Astrocyte (in vitro differentiated cells and primary cell): ENCODE data around the gene SMTNL2. TPM values are rescaled to one million over a fixed set of nuclear protein-coding genes. Genes with fewer than 3 reads are reported as not detected.
A peak's percentile ranks its signal among the peaks of the same experiment; 100 is the strongest.

Experiments
- DNase-seq: peaks from one replicate; pipeline ENCODE4 v3.0.0-alpha.2; 2010; ENCODE audit warnings: low read depth
- FAIRE-seq: peaks from 2 replicates; lab custom pipeline; 2011; peaks lifted over from hg19 to GRCh38; lab: Jason Lieb, UNC
- H2AFZ ChIP-seq: 2 replicates; pipeline ENCODE4 v1.6.0; 2012; ENCODE audit warnings: low read depth, low read length, inconsistent platforms
- H3K27ac ChIP-seq: 2 replicates; pipeline ENCODE4 v1.5.1; 2011; ENCODE audit warnings: low read depth, low read length, inconsistent platforms
- H3K27me3 ChIP-seq: 2 replicates; pipeline ENCODE4 v1.6.0; 2011; ENCODE audit warnings: low read length, inconsistent platforms; ENCODE audit not compliant: insufficient read depth
- H3K36me3 ChIP-seq: 2 replicates; pipeline ENCODE4 v1.5.1; 2011; ENCODE audit warnings: low read length, inconsistent platforms; ENCODE audit not compliant: insufficient read depth
- H3K4me1 ChIP-seq: 2 replicates; pipeline ENCODE4 v1.5.1; 2011; ENCODE audit warnings: low read length, inconsistent platforms; ENCODE audit not compliant: insufficient read depth
- H3K4me2 ChIP-seq: 2 replicates; pipeline ENCODE4 v1.6.0; 2012; ENCODE audit warnings: low read length, inconsistent platforms
- H3K4me3 ChIP-seq: 2 replicates; pipeline ENCODE4 v1.5.1; 2011; ENCODE audit warnings: low read depth, mild to moderate bottlenecking, low read length, inconsistent platforms; ENCODE audit not compliant: insufficient read depth
- H3K79me2 ChIP-seq: 2 replicates; pipeline ENCODE4 v1.6.0; 2012; ENCODE audit warnings: mild to moderate bottlenecking, low read length, inconsistent platforms; ENCODE audit not compliant: insufficient read depth
- H3K9ac ChIP-seq: 2 replicates; pipeline ENCODE4 v1.6.0; 2012; ENCODE audit warnings: mild to moderate bottlenecking, low read length, inconsistent platforms
- H3K9me3 ChIP-seq: 2 replicates; pipeline ENCODE4 v1.5.1; 2012; ENCODE audit warnings: low read depth, mild to moderate bottlenecking, low read length, inconsistent platforms; ENCODE audit not compliant: insufficient read depth
- H4K20me1 ChIP-seq: 2 replicates; pipeline ENCODE4 v1.6.0; 2012; ENCODE audit warnings: low read length, inconsistent platforms; ENCODE audit not compliant: insufficient read depth
- H3K27ac Mint-ChIP-seq: one replicate; pipeline ENCODE4 v1.8.0; 2021; ENCODE audit warnings: mild to moderate bottlenecking, mixed read lengths; ENCODE audit not compliant: unreplicated experiment
- H3K27me3 Mint-ChIP-seq: one replicate; pipeline ENCODE4 v1.8.0; 2021; ENCODE audit warnings: low read depth, mixed read lengths; ENCODE audit not compliant: unreplicated experiment
- H3K36me3 Mint-ChIP-seq: one replicate; pipeline ENCODE4 v1.8.0; 2021; ENCODE audit warnings: low read depth, mixed read lengths; ENCODE audit not compliant: unreplicated experiment
- H3K4me1 Mint-ChIP-seq: one replicate; pipeline ENCODE4 v1.8.0; 2021; ENCODE audit warnings: low read depth, mixed read lengths; ENCODE audit not compliant: unreplicated experiment
- H3K4me3 Mint-ChIP-seq: one replicate; pipeline ENCODE4 v1.8.0; 2021; ENCODE audit warnings: mild to moderate bottlenecking, moderate library complexity, mixed read lengths; ENCODE audit not compliant: unreplicated experiment
- H3K9me3 Mint-ChIP-seq: one replicate; pipeline ENCODE4 v1.8.0; 2021; ENCODE audit warnings: mild to moderate bottlenecking, mixed read lengths; ENCODE audit not compliant: unreplicated experiment
- EZH2 ChIP-seq: IDR thresholded peaks from 2 replicates; pipeline ENCODE4 v1.6.1; 2012; ENCODE audit warnings: mild to moderate bottlenecking, low read length, inconsistent platforms; ENCODE audit not compliant: insufficient read depth
- total RNA-seq: library from RNA; stranded (reverse); gene quantifications from 2 replicates; pipeline ENCODE4 v1.2.1, GENCODE V29; 2021
- TF ChIP-seq, protein P1 (sequence below): IDR thresholded peaks from 2 replicates; pipeline ENCODE4 v1.5.1; 2011; ENCODE audit warnings: low read depth, mild to moderate bottlenecking, inconsistent platforms, low read length, moderate library complexity; ENCODE audit not compliant: insufficient read depth

SMTNL2 gene
- total RNA-seq, 1 donor from 2014 or later, result 0.18 TPM

GRCh38 chr17:4535667-4536258 is 48.6 kb upstream of the SMTNL2 start:
- H3K27ac Mint-ChIP-seq, result peak overlapping the region; percentile 69
- Histone ChIP-seq H3K9me3 (no peaks in the 10 kb centered on the region), H2AFZ (no peak overlapping the region), H4K20me1 (peaks cover 15% of the 10 kb centered on the region), H3K79me2 (no peaks in the 10 kb centered on the region), H3K36me3 (no peaks in the 10 kb centered on the region), H3K27me3 (no peaks in the 10 kb centered on the region), H3K4me3 (no peak overlapping the region), H3K27ac (no peak overlapping the region), H3K4me2 (no peak overlapping the region), H3K9ac (no peak overlapping the region), H3K4me1 (peaks cover 3% of the 10 kb centered on the region)
- H3K4me1 Mint-ChIP-seq, result peaks cover 2% of the 10 kb centered on the region
- TF ChIP-seq EZH2, result no peak
- TF ChIP-seq, protein P1, sequence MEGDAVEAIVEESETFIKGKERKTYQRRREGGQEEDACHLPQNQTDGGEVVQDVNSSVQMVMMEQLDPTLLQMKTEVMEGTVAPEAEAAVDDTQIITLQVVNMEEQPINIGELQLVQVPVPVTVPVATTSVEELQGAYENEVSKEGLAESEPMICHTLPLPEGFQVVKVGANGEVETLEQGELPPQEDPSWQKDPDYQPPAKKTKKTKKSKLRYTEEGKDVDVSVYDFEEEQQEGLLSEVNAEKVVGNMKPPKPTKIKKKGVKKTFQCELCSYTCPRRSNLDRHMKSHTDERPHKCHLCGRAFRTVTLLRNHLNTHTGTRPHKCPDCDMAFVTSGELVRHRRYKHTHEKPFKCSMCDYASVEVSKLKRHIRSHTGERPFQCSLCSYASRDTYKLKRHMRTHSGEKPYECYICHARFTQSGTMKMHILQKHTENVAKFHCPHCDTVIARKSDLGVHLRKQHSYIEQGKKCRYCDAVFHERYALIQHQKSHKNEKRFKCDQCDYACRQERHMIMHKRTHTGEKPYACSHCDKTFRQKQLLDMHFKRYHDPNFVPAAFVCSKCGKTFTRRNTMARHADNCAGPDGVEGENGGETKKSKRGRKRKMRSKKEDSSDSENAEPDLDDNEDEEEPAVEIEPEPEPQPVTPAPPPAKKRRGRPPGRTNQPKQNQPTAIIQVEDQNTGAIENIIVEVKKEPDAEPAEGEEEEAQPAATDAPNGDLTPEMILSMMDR, result no peak
- peaks cover 13% of the 10 kb centered on the region for H3K27me3 Mint-ChIP-seq
- no peak overlapping the region for H3K4me3 Mint-ChIP-seq
- FAIRE-seq (no peak), DNase-seq (no peak)
- no peaks in the 10 kb centered on the region for H3K9me3 Mint-ChIP-seq
- H3K36me3 Mint-ChIP-seq, result no peaks in the 10 kb centered on the region

DNA sequence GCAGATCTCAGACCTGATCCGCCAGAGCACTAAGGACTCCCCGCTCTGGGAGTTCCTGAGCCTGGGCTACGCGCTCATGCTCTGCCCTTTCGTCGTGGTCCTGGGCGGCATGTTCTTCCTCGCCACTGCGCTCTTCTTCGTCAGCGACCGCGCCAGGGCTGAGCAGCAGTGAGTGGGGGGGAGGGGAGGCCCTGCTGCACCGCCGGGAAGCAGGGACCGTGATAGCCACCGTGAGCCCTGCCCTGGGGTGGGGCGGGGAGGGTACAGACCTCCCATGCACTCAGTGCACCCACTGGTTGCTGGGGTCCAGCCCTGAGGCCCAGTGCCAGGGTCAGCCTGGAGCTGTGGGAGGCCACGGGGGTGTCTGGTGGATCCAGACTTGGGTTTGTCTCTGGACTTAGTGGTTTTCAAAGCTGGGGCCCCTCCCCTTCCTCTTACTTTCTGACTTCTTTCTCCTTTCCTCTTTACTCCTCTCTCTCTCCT is 48.0 kb upstream of the SMTNL2 start:
- Histone ChIP-seq H3K36me3 (no peaks in the 10 kb centered on the region), H3K9me3 (no peaks in the 10 kb centered on the region), H3K4me3 (no peak overlapping the region), H3K79me2 (no peaks in the 10 kb centered on the region), H3K4me2 (peak overlapping the region; percentile 52), H2AFZ (no peak overlapping the region), H3K9ac (no peak overlapping the region), H4K20me1 (peaks cover 15% of the 10 kb centered on the region), H3K27me3 (no peaks in the 10 kb centered on the region), H3K4me1 (peaks cover 3% of the 10 kb centered on the region), H3K27ac (no peak overlapping the region)
- Mint-ChIP-seq H3K36me3 (no peaks in the 10 kb centered on the region), H3K4me3 (no peak overlapping the region), H3K9me3 (no peaks in the 10 kb centered on the region), H3K27ac (no peak overlapping the region), H3K27me3 (peaks cover 9% of the 10 kb centered on the region), H3K4me1 (peaks cover 2% of the 10 kb centered on the region)
- no peak for FAIRE-seq
- DNase-seq, result peak; percentile 5
- TF ChIP-seq, protein P1, result no peak
- TF ChIP-seq EZH2, result no peak

DNA sequence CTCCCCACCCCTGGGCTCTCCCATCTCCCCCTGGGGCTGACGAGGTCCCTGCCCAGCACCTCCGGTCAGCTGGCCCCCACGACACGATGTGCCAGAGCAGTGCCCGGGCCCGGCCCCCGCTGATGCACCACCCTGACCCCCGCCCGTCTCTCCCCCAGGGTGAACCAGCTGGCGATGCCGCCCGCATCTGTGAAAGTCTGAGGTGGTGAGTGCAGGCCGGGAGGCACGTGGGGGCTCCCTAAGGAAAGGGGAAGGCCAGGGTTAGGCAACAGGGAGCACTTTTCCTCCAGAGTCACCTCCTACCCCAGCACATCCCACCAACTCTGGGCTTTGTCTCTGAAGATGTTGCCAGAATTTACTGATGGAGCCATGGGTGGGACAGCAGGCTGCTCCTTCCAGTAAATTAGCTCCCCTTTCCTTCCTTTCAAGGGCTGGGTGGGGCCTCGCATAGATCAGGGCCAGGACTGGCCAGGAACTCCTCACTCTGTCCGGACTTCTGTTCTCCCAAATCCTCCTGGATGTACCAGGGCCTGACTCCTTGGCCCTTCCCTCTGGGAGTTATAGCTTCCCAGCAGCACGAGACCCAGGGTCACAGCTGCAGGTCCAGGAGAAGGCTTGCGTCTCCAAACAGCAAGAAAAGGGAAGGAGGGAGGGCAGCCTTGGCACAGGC is 47.5 kb upstream of the SMTNL2 start:
- Histone ChIP-seq H3K9me3 (no peaks in the 10 kb centered on the region), H3K79me2 (no peaks in the 10 kb centered on the region), H4K20me1 (peaks cover 15% of the 10 kb centered on the region), H3K4me2 (peak overlapping the region; percentile 52), H3K4me3 (no peak overlapping the region), H3K9ac (no peak overlapping the region), H3K27me3 (no peaks in the 10 kb centered on the region), H2AFZ (no peak overlapping the region), H3K4me1 (peaks cover 3% of the 10 kb centered on the region), H3K36me3 (no peaks in the 10 kb centered on the region), H3K27ac (no peak overlapping the region)
- DNase-seq (no peak), FAIRE-seq (no peak)
- no peaks in the 10 kb centered on the region for H3K36me3 Mint-ChIP-seq
- TF ChIP-seq, protein P1, result no peak
- no peak for TF ChIP-seq EZH2
- no peaks in the 10 kb centered on the region for H3K9me3 Mint-ChIP-seq
- H3K27ac Mint-ChIP-seq, result no peak overlapping the region
- peaks cover 2% of the 10 kb centered on the region for H3K4me1 Mint-ChIP-seq
- no peak overlapping the region for H3K4me3 Mint-ChIP-seq
- H3K27me3 Mint-ChIP-seq, result peaks cover 9% of the 10 kb centered on the region
